ENCODE data around the gene GET4.

- TF ChIP-seq CTCF (CRISPR knock-in tag; IDR thresholded peaks at IDR 0.05) (no peak), POLR2AphosphoS5 (IDR thresholded peaks at IDR 0.05; ENCODE audit: low read depth, low read length) (no peak)
Measured at GRCh38 chr7:859359-860030, 16.9 kb upstream of the GET4 start.

Measured in HepG2 (cell line).